HG02571 (cell line): ENCODE measurements around the gene ADCY6.

ENCODE experiments used
- ATAC-seq: cut with Tn5 transposase; IDR thresholded peaks from one replicate; pipeline ENCODE4 v1.9.1; 2021; ENCODE audit warnings: mild to moderate bottlenecking, moderate library complexity; ENCODE audit not compliant: unreplicated experiment

The ADCY6 gene

DNA sequence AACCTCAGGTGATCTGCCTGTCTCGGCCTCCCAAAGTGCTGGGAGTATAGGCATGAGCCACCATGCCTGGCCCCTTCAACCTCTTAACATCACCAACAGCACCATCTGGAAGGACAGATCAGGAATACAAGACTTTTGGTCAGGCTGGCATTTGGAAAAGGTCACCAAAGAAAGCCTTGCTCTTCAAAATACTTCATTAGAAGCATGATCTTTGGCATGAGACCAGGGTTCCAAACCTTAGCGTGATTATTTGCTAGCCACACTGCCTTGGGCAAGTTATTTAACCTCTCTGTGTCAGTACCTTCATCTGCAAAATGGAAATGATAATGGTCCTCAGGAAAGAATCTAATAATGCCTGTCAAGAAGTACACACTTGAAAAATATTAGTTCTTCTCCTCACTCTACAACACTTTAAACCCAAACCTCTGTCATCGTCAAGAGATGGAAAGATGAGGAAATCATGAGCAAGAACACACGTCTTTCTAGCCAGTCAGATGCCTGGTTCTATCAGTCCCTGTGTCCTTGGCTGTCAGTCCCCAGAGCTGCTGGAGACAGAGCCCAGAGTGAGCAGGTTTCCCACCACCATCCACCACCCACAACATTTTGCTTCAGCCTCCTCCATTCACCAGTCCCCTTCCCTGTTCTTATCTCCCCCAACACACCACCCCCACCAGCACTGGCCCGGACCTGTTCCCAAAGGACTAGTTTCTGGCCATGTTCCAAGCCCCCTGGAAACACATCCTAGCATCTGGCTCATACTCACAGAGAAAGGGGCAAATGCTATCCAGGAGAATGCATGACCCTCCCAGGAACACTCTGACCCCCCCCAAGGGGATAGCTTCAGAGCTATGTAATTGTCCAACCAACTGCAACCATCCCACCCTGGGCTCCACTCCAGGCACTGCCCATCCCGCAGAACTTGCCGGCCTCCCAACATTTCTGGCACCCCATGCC lies 2.0 kb downstream of the ADCY6 start:
- no peak for ATAC-seq

DNA sequence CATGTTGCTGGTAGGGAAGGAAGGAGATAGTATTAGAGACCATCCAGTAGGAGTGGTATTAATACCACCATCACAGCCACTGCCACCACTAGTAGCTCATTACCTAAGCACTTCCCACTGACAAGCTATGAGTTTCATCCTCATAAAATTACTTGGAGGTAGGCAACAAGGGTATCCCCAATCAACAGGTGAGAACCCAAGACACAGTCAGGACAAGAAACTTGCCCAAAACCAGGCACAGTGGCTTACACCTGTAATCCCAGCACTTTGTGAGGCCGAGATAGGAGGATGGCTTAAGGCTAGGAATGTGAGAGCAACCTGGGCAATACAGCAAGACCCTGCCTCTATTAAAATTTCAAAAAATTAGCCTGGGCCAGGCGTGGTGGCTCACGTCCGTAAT lies 5.5 kb downstream of the ADCY6 start:
- no peak for ATAC-seq

DNA sequence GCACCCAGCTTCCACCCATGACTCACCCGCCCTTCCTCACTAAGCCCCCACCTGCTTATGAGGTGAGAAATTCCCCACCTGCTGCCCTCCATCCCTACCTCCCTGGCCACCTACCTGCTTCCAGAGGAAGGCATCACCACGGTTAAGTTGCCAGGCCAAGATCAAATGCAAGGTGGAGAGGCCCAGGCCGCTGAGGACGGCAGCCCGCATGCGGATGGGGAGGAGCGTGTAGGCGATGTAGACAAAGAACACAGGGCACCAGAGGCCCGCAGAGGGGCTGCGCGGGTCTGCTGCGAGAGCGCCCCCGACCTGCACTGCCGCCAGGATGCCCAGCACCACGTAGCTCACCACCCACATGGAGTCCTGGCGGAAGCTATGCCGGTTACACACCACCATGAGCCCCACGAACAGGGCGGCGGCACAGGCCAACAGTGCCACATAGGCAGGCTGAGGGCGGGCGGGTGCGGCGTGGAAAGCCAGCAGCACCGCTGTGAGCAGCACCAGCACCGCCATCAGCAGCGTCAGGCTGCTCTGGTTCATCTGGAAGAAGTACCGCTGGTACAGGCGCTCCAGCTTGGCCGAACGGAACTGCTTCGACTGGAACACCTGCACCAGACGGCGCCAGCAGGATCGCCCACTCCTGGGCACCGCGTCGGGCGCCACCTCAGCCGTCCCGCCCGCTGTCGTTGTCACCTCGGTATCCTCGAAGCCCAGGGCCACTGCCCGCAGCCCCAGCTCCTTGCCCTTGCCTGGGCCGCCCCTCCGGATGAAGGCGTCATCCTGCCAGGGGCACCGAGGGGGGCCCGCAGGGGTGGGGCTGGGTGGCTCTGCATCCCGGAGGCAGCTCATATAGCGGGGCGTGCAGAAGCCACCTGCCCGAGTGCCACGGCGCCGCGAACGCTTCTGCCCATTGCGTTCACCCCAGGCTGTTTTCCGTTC lies 6.2 kb downstream of the ADCY6 start:
- ATAC-seq, result no peak

DNA sequence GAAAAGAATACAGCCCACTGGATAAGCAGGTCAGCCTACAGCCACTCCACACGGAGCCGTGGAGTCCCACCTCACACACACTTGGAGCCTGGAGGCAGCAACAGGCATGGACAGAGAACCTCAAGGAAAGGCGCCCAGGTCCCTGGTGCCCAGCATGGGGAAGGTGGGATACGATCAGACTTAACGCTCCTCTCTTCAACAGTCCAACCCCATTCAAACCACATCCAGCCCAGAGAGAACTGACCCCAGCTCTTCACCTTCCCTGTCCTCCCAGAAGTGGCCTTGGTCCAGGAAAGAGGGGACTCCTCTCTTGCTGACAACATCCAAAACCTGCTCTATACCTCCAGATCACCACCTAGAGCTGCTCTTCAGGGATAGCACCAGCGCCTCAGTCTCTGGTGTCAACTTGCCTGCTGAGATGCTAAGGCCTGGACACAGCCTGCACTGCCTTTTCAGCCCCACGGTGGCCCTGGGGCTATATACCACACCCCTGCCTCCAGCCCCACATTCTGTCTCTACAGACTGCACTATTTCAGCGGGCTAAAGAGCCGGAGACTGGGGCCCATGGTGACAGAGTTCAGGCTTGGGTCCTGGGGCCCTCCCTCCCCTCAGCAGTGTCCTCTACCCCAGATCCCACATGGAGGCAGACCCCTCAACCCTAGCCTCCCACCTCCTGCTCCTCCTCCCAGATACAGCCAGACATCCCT lies 7.0 kb downstream of the ADCY6 start:
- ATAC-seq, result no peak

DNA sequence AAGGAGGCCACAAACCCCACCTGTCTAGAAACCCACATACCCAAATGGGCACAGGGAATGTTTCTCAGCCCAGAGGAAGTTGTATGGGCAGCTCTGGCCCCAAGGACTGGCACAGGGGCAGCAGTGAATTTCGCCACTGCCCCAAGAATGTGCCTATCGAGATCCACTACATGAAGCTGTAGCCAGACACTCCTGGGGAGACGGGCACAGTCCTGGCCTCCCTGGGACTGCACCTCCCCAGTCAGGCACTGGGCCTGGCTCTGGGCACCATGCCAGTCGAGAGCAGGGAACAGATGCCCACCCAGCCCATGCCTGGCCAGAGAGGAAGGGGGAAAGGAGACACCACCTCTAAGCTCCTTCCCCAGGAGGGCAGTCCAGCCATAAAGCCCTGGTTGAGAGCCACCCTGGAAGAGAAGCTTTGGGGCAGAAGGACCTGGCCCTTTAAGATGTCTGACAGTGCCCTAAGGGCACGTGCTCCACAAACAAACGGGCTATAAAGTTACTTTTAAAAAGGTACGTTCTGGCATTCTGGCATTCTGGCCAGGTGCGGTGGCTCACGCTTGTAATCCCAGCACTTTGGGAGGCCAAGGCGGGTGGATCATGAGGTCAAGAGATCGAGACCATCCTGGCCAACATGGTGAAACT lies 8.4 kb downstream of the ADCY6 start:
- no peak for ATAC-seq

DNA sequence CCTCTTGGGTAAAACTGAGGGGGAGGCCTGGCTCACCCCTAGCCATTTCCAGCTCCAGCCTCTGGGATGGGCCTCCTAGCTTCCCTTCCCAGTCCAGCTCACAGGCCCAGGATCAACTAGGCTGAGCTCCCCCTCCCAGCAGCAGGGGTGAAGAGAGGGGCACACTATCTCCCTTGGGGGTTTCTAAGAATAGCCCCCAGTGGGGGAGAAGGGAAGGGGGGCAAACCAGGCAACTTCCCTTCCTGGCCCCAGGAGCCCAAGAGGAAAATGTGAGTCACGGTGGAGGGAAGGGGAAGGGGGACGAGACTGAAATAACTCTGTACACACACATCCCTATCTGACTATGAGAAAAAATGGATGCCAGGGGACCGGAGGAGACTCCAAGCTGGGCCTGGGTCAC lies 9.0 kb downstream of the ADCY6 start:
- ATAC-seq, result no peak

DNA sequence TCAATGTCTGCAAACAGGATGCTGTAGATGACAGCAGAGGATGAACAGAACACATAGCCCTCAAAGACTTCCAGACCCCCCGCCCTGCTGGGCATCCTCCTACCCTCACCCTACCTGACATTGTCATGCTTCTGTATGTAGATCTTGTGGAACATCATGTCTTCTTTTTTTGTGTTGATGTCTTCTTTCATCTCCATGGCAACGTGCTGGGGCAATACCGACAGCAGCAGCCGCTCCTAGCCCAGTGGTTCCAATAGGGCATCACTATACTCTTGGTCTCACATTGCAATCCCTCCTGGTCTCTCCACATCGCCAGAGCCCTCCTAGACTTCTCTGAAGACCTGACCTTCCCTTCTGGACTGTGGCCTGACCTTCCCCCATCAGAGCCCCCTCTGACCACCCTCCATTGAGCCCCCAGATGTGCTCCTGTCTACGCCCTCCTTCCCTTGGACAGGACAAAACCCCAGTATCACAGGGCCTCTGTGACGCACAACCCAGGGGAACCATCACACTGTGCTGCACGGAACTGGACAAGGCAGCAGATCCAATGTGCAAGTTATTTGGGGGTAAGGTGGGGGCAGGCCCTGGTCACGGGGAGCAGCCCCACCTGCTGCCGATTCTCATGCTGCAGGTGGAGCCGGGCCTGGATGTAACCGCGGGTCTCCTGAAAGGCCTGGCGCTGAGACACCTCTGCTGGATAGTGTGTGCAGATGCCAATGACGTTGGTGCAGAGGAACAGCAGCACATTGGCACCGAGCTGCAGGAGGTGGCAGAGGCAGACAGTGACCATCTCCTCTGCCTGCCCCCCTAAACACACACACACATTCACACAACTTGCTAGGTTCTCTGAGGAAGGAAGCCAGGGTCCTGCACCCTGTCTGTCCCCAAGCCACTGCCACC lies 11.1 kb downstream of the ADCY6 start:
- no peak for ATAC-seq

DNA sequence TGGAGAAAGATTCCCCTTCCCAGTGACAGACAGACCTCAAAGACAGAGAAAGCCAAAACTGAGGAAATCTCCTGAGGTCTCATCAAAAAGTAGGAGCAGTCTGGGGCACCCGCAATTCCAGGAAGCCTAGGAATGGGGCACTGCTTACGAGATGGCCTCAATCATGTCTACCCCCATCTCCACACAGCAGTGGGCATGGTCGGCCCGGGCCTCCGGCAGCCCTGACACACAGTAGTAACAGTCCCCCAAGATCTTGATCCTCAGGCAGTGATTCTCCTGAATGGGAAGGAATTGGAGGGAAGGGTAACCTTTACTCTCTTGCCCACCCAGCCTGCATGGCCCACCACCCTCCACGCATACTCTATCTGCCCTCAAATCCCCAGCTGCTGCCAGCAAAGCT lies 11.9 kb downstream of the ADCY6 start:
- ATAC-seq, result no peak

DNA sequence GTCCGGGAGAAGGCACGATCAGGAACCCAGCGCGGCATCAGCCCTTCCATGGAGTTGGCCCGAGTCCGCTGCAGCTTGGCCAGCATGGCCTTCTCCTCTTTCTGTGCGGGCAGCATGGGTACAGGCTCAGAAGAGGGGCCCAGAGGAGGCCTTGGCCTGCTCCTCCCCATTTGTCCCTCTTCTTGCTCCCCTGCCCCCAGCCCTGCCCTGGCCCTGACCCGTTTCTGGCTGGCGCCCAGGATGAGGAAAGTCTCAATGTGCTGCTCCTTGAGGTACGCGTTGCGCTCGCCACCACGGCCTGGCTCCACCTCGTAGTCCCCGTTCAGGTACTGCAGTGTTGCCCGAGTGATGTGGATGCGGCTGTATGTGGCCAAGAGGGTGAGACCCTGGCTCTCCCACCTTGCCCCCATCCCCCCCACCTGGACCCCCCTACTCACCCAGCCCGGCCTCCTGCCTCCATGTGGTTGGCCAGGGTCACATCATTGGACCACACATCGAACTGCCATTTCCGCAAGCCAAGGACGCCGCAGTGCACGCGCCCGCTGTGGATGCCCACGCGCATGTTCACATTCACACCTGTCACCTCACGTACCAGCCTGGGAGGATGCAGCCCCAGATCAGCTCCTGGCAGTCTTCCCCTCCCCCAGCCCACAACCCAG lies 12.8 kb downstream of the ADCY6 start:
- ATAC-seq, result no peak

DNA sequence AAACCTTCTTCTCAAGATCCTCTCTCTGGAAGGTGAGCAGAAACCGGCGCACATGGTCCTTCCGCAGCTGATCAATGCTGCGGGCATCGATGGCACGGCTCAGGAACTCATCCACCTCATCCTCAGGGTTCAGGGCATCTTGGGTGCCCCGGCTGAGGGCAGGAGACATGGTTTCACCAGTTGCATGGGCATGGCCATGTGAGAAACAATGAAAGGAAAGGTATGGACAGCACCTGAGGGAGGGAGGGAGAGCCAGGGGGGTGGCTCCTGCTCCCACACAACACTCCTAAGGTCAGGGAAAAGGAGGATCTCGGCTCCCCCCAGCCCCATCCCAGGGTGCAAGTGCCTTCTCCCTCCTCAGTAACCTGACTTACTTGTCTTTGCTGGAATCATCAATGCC lies 13.6 kb downstream of the ADCY6 start:
- no peak for ATAC-seq

DNA sequence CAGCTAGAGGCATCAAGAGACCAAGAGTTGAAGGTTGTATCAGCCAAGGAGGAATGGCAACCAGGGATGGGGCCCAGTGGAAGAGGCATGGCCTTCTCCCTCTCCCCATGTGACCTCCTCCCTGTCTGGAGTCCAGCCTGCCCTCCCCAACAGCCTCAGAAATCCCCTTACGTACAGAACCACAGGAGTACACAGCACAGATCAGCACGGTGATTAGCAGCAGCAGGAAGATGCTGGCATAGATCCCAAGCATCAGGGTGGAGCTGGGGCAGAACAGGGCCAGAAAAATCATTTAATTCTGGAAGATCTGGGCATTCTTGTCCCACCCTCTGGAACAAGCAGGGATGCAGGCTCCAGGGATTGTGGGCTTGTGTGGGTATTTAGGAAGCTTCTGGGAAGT lies 14.4 kb downstream of the ADCY6 start:
- no peak for ATAC-seq

DNA sequence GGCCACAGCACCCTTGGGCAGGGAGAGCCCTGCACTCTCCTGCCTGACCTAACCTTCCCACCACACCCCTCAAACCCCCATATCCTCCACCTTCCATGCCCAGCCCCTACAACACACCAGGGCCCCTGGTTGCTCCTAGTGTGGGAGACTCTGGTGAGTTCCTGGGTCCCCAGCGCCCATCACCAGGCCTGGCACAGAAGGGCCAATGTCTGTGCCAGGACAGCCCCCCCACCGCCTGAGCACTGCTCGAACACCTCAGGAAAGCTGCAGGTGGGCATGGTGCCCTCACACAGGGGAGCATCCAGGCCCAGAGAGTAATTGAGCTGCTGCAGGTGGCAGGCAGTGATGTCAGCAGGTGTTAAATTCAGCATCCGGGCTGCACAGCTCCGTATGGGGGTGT lies 15.2 kb downstream of the ADCY6 start:
- ATAC-seq, result no peak

DNA sequence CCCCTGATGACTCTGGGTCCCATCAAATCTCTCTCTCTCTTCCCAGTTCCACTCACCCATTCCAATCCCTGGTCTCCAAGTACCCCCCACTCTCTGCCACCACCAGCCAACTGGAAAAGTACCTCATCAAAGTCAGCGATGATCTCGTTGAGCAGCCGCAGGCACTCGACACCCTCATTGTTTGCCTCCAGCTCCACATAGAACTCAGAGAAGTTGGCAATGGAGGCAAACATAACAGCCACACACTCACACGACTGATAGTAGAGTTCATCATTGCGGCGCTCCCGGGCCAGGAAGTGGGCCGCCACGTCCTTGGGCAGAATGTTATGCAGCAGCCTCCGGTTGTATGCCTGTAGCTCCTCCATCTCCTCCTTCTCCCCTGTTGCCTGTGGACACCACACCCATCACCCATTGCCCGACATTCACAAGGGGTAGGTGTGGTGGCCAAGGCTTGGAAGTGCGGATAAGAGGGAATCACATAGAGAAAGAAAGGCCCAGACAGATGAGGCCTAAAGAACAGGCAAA lies 17.2 kb downstream of the ADCY6 start:
- no peak for ATAC-seq

DNA sequence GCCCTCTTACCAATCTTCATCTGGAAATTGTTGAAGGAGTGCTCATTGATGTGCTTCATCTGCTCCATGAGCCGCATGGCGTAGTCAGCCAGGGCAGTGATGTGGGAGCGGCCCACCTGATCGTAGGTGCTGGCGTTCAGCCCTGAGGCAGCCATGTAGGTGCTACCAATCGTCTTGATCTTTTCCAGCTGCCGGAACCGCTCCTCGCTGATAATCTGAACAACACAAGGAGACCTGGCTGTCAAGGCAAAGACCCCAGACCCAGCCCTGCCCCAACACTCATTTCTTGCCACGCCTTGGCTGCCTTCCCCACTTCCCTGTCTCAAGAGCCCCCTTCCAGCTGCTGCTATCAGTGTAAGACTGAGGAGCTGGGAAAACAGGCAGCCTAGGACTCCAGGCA lies 18.1 kb downstream of the ADCY6 start:
- ATAC-seq, result no peak

DNA sequence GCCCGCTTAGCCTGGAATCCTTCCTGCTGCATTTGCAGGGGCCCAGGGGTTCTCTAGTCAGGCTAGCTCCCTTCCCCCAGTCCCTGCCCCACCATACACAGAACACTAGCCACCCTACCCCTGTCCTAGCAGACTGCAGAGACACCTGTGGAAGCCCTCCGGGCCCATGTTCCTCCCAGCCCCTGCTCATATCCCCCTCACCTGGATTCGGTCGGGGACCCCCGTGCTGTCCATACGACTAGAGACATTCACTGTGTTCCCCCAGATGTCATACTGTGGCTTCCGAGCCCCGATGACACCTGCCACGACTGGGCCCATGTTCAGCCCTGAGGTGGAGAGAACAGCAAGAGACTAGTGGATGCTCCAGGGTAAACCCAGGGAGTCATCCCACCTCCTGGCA lies 20.2 kb downstream of the ADCY6 start:
- no peak for ATAC-seq

DNA sequence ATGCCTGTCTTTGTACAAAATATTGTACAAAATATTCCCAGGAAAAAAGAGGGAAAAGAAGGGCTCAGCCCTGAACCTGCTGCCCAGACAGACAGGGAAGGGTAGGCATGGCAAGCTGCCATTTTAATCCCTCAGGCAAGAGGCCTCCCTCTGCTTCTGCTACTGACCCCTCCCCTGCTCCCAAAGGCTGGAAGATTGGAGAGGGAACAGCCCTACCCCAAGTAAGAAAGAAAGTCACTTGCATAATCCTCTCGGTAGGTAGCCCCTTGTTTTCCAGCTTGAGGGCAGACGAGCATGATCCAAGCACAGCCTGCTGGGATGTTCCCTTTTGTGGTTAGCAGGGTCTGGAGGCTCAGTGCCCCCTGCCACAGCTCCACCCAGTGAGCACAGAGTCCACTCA lies 20.7 kb downstream of the ADCY6 start:
- ATAC-seq, result no peak

DNA sequence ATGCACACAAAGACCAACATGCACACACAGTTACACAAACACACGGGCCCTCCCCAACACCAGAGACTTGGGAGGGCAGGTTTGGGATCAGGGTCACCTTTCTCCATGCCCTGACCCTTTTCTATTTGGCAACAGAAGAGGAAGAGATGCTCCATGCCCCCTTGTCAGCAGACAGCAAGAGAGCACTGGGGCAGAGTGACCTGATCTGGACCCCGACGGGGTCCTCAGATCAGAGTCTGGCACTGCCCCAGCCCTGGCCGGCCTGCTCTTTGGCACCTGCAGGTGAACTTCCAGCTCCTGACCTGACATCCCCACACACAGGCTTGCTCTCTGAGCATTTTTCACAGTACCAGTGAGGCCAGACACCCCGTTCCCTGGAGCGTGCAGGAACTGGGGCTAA lies 21.4 kb downstream of the ADCY6 start:
- ATAC-seq, result no peak

DNA sequence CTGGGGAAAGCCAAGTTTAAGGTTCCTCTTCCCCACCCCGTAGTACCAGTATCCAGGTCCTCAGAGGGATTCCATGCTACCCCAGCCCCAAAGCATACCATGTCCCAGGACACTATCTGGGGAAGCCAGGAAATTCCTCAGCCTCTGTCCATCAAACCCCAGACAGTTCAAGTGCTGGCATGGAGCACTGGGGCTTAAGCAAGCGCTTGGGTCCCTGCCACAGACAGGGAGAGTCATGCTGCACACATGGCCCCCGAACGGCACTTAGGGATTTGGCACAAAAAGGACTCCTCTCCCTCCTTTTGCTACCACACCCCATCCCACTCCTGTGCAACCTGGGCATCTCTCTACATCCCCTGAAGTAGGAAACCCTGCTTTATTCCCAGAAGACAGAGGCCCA lies 21.8 kb downstream of the ADCY6 start:
- ATAC-seq, result no peak

DNA sequence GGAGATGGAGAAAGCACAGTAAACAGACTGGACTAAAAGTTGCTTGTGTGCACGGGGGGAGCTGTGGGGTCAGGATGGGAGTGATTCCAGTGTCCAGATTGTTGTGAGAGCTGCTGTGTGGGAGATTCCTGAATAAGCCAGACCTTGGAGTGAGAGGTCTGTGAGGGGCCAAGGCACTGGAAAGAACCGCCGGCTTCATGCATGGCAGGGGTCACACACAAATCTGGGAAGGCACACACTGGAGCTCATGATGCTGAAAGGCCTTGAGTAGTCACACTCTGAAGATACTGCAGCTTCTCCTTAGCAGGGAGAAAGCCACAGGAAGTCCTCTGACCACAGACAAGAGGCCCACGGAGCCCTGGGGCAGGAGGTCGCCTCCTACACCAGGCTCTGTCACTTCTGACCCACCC lies 23.1 kb downstream of the ADCY6 start:
- no peak for ATAC-seq
